Measurements from ENCODE around the gene MYH14.
A peak's percentile ranks its signal among the peaks of the same experiment; 100 is the strongest.

MYH14 gene

DNA sequence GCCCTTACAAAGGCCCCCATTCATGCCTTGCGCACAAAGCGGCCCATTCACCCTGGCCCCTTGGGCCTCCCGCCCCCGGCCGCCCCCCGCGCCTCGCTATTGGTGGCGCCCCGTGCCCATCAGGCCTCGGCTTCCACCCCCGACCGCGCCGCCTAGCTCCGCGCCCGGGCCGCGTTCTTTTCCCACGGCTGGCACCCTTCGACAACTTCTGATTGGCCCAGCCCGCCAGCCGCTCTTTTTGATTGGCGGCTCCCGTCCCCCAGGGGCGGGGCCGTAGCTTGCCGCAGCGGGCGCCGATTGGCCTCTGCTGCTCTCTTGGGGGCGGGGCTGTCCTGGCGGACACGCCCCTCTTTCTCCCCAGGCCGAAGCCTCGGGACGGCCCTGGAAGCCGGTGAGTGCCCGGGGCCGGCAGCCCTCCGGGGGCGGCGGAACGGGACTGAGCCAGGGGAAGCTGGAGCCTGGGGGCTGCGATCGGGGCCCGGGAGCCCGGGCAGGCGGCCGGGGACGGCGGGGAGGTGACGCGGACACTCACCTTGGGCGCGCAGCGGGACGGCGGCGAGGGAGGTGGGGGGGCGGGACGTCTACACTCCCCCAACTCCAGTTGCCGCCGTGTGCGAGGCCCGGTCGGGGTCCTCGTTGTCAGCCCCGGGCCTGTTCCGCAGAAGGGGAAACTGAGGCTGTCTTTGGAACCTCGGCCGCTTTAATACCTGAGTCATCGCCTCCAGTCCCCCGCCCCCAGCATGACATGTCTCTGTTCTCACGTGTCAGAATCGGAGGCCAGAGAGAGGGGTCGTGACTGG is at the start of gene MYH14:
Gene MYH14, plus strand, starts transcription at position 342 of the 800 bp plus-strand sequence. CDS start 6,744 bp downstream, outside the sequence.
- Histone ChIP-seq H3K4me2 (ENCODE audit: low read length) (no peak within 1 kb of the TSS), H4K20me1 (ENCODE audit: control insufficient read depth, insufficient read depth, low read depth, low read length) (no peaks in the 10 kb centered on the region), H3K4me1 (ENCODE audit: control insufficient read depth, low read length) (no peaks in the 10 kb centered on the region), H3K79me2 (ENCODE audit: control insufficient read depth, low read length) (no peaks in the 10 kb centered on the region), H3K9me3 (ENCODE audit: control insufficient read depth, insufficient read depth, low read length) (no peaks in the 10 kb centered on the region), H3K27me3 (ENCODE audit: control insufficient read depth, low read length) (peaks cover 5% of the 10 kb centered on the region; the same call in 1 of the 2 replicates), H3K4me3 (ENCODE audit: low read length) (no peak within 1 kb of the TSS), H3K9me2 (replicated peaks; ENCODE audit: control insufficient read depth, low read length) (no peaks in the 10 kb centered on the region), H3F3A (ENCODE audit: control insufficient read depth, insufficient read depth) (no peaks in the 10 kb centered on the region), H3K27ac (ENCODE audit: low read depth, low read length) (no peak within 1 kb of the TSS), H3K36me3 (ENCODE audit: control insufficient read depth, low read length) (no peaks in the 10 kb centered on the region)
- no peak for TF ChIP-seq EZH2phosphoT487 (IDR thresholded peaks at IDR 0.05; ENCODE audit: borderline replicate concordance, low read length)
- TF ChIP-seq, protein P1, sequence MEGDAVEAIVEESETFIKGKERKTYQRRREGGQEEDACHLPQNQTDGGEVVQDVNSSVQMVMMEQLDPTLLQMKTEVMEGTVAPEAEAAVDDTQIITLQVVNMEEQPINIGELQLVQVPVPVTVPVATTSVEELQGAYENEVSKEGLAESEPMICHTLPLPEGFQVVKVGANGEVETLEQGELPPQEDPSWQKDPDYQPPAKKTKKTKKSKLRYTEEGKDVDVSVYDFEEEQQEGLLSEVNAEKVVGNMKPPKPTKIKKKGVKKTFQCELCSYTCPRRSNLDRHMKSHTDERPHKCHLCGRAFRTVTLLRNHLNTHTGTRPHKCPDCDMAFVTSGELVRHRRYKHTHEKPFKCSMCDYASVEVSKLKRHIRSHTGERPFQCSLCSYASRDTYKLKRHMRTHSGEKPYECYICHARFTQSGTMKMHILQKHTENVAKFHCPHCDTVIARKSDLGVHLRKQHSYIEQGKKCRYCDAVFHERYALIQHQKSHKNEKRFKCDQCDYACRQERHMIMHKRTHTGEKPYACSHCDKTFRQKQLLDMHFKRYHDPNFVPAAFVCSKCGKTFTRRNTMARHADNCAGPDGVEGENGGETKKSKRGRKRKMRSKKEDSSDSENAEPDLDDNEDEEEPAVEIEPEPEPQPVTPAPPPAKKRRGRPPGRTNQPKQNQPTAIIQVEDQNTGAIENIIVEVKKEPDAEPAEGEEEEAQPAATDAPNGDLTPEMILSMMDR (IDR thresholded peaks at IDR 0.05; ENCODE audit: low read depth, low read length, poor library complexity, severe bottlenecking), result no peak

GRCh38 chr19:50154529-50154928 is 48.9 kb upstream of the MYH14 start:
- no peak for TF ChIP-seq EZH2phosphoT487 (IDR thresholded peaks at IDR 0.05; ENCODE audit: borderline replicate concordance, low read length)
- TF ChIP-seq, protein P1 (IDR thresholded peaks at IDR 0.05; ENCODE audit: low read depth, low read length, poor library complexity, severe bottlenecking), result no peak
- Histone ChIP-seq H3K27me3 (ENCODE audit: control insufficient read depth, low read length) (no peaks in the 10 kb centered on the region), H3K9me3 (ENCODE audit: control insufficient read depth, insufficient read depth, low read length) (no peaks in the 10 kb centered on the region), H3K4me2 (ENCODE audit: low read length) (no peak overlapping the region), H3F3A (ENCODE audit: control insufficient read depth, insufficient read depth) (no peaks in the 10 kb centered on the region), H3K27ac (ENCODE audit: low read depth, low read length) (no peak overlapping the region), H3K4me1 (ENCODE audit: control insufficient read depth, low read length) (no peaks in the 10 kb centered on the region), H3K9me2 (replicated peaks; ENCODE audit: control insufficient read depth, low read length) (no peaks in the 10 kb centered on the region), H3K4me3 (ENCODE audit: low read length) (no peak overlapping the region), H3K79me2 (ENCODE audit: control insufficient read depth, low read length) (no peaks in the 10 kb centered on the region), H3K36me3 (ENCODE audit: control insufficient read depth, low read length) (no peaks in the 10 kb centered on the region), H4K20me1 (ENCODE audit: control insufficient read depth, insufficient read depth, low read depth, low read length) (no peaks in the 10 kb centered on the region)

DNA sequence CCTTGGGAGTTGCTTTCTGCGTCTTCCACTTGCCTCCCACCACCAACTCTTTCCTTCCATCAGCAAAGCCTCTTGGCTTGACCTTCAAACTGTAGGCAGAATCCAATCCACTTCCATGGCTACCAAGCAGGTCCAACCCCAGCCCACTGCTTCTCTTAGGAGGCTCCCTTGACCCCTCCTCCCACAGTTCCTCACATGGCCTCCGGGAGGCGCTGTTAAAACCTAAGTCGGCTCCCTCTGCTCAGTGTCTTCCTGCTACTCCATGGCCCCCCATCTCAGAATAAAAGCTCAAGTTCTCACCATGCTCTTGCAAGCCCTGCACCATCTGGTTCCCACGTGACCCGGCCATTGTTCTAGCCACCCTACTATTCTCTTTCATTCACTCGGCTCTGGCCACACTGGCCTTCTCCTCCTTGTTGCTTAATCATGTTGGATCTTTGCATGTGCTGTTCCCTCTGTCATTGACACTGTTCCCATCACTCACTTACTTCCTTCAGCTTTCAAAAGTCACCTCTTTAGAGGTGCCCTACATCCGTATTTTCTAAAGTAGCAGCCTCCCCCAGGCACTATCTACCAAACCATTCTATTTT is 47.8 kb upstream of the MYH14 start:
- TF ChIP-seq, protein P1 (IDR thresholded peaks at IDR 0.05; ENCODE audit: low read depth, low read length, poor library complexity, severe bottlenecking), result peak; percentile 58
- no peak for TF ChIP-seq EZH2phosphoT487 (IDR thresholded peaks at IDR 0.05; ENCODE audit: borderline replicate concordance, low read length)
- no peaks in the 10 kb centered on the region for H3K9me3 ChIP-seq (ENCODE audit: control insufficient read depth, insufficient read depth, low read length)
- H3K36me3 ChIP-seq (ENCODE audit: control insufficient read depth, low read length), result no peaks in the 10 kb centered on the region
- no peak overlapping the region for H3K4me3 ChIP-seq (ENCODE audit: low read length)
- no peaks in the 10 kb centered on the region for H3K9me2 ChIP-seq (replicated peaks; ENCODE audit: control insufficient read depth, low read length)
- H3F3A ChIP-seq (ENCODE audit: control insufficient read depth, insufficient read depth), result no peaks in the 10 kb centered on the region
- no peaks in the 10 kb centered on the region for H4K20me1 ChIP-seq (ENCODE audit: control insufficient read depth, insufficient read depth, low read depth, low read length)
- no peaks in the 10 kb centered on the region for H3K27me3 ChIP-seq (ENCODE audit: control insufficient read depth, low read length)
- H3K4me1 ChIP-seq (ENCODE audit: control insufficient read depth, low read length), result no peaks in the 10 kb centered on the region
- H3K4me2 ChIP-seq (ENCODE audit: low read length), result no peak overlapping the region
- H3K27ac ChIP-seq (ENCODE audit: low read depth, low read length), result no peak overlapping the region
- H3K79me2 ChIP-seq (ENCODE audit: control insufficient read depth, low read length), result no peaks in the 10 kb centered on the region

Measured in DOHH2 (cell line).